Esophagus (tissue), 2 donors: Measurements from ENCODE around the gene CALML3. TPM values are rescaled to one million over a fixed set of nuclear protein-coding genes. Genes with fewer than 3 reads are reported as not detected.

Source experiments
- H3K27ac ChIP-seq, 2 donors: one replicate each; pipeline ENCODE4 v1.5.1; 2013; ENCODE audit warnings: low read depth in 2 of 2, mild to moderate bottlenecking in 2 of 2, inconsistent platforms in 1 of 2, low read length in 1 of 2, moderate library complexity in 1 of 2
- H3K27me3 ChIP-seq, 2 donors: one replicate each; pipeline ENCODE4 v1.6.1; 2013; ENCODE audit warnings: low read length in 2 of 2, control low read depth in 1 of 2, mild to moderate bottlenecking in 1 of 2; ENCODE audit not compliant: insufficient read depth in 2 of 2, control insufficient read depth in 1 of 2
- H3K36me3 ChIP-seq, 2 donors: one replicate each; pipeline ENCODE4 v1.6.1; 2013; ENCODE audit warnings: low read length in 1 of 2; ENCODE audit not compliant: control insufficient read depth in 2 of 2, insufficient read depth in 2 of 2
- H3K4me1 ChIP-seq, 2 donors: one replicate each; pipeline ENCODE4 v1.6.1; 2013; ENCODE audit warnings: low read length in 1 of 2; ENCODE audit not compliant: control insufficient read depth in 2 of 2, insufficient read depth in 2 of 2
- H3K4me3 ChIP-seq, 2 donors: one replicate each; pipeline ENCODE4 v1.5.1; 2013; ENCODE audit warnings: low read length in 2 of 2, mild to moderate bottlenecking in 2 of 2, low read depth in 1 of 2, moderate library complexity in 1 of 2
- H3K9me3 ChIP-seq, 2 donors: one replicate each; pipeline ENCODE4 v1.6.1; 2013; ENCODE audit warnings: mild to moderate bottlenecking in 2 of 2, low read depth in 1 of 2, low read length in 1 of 2, moderate library complexity in 1 of 2; ENCODE audit not compliant: control insufficient read depth in 2 of 2, insufficient read depth in 1 of 2
- WGBS, 2 donors: extraction: QIAGEN DNeasy Blood & Tissue Kit; methylation state at CpG; one replicate each; pipeline ENCODE4 v1.1.7; 2013; 5-methylcytosine and 5-hydroxymethylcytosine counted together
- polyA plus RNA-seq, 2 donors: library from polyadenylated mRNA; stranded (reverse); fragments of 200-250 nt; gene quantifications; one replicate each; pipeline ENCODE4 v1.2.3, GENCODE V29; 2013
- donor health status: healthy with polysubstance abuse.
- donor health status: Bipolar disorder and iron deficiency.

Gene CALML3
- polyA plus RNA-seq, 2 donors = 224 to 330 TPM

DNA sequence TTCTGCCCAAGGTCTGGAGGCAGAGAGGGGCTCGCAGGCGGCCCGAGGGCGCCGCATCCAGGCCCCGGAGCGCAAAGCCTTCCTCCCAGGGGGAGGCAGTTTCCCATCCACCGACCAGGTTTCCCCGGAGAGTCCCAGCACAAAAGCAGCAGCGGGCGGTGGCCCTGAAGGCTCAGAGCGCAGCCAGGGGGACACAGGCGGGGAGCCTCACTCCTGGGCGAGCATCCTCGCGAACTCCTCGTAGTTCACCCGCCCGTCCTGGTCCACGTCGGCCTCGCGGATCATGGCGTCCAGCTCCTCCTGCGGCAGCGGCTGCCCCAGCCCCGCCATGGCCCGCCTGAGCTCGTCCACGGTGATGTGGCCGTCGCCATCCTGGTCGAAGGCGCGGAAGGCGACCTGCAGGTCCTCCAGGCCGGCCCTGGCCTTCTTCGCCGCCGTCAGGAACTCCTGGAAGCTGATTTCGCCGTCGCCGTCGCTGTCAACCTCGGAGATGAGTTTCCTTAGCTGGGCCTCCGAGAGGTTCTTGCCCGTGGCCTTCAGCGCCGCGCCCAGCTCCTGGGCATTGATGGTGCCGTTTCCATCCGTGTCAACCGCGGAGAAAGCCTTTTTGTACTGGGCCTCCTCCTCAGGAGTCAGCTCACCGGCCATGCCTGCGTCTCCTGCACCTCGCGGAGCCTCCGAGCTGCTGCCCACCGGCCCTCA lies 25.8 kb upstream of the CALML3 start:
- no peaks in the 10 kb centered on the region for H3K9me3 ChIP-seq
- no peaks in the 10 kb centered on the region for H3K36me3 ChIP-seq
- 92% methylated on average over 61 of the region's 61 CpGs for WGBS, 2 donors
- H3K4me1 ChIP-seq = peaks cover 15 to 49% of the 10 kb centered on the region in 2 donors
- H3K27me3 ChIP-seq = no peaks in the 10 kb centered on the region
- H3K27ac ChIP-seq = no peak overlapping the region
- H3K4me3 ChIP-seq = peak overlapping the region in 1 of 2 donors; percentile 13

GRCh38 chr10:5499493-5500140 lies 25.1 kb upstream of the CALML3 start, which contains the start of gene CALML5:
TSS of gene CALML5 (minus strand) at chr10:5499570. CDS start at chr10:5499438, 132 bp downstream.
- Histone ChIP-seq H3K4me3 (peak within 1 kb of the TSS in 1 of 2 donors; percentile 13), H3K27ac (no peak within 1 kb of the TSS), H3K27me3 (no peaks in the 10 kb centered on the region), H3K36me3 (no peaks in the 10 kb centered on the region), H3K9me3 (no peaks in the 10 kb centered on the region), H3K4me1 (peaks cover 16 to 54% of the 10 kb centered on the region in 2 donors)
- 57 to 65% methylated on average over 10 of the region's 10 CpGs for WGBS, 2 donors

GRCh38 chr10:5500162-5500670 lies 24.5 kb upstream of the CALML3 start:
- Histone ChIP-seq H3K4me3 (no peak overlapping the region), H3K27ac (no peak overlapping the region), H3K9me3 (no peaks in the 10 kb centered on the region), H3K36me3 (no peaks in the 10 kb centered on the region), H3K4me1 (peaks cover 18 to 56% of the 10 kb centered on the region in 2 donors), H3K27me3 (no peaks in the 10 kb centered on the region)
- 88 to 92% methylated on average over 7 of the region's 7 CpGs for WGBS, 2 donors

GRCh38 chr10:5500910-5501309 lies 23.9 kb upstream of the CALML3 start:
- Histone ChIP-seq H3K27me3 (no peaks in the 10 kb centered on the region), H3K9me3 (no peaks in the 10 kb centered on the region), H3K4me3 (no peak overlapping the region), H3K4me1 (peaks cover 18 to 58% of the 10 kb centered on the region in 2 donors), H3K36me3 (no peaks in the 10 kb centered on the region), H3K27ac (peak overlapping the region in 1 of 2 donors; percentile 50)
- 88% methylated on average over 5 of the region's 5 CpGs for WGBS, 2 donors

DNA sequence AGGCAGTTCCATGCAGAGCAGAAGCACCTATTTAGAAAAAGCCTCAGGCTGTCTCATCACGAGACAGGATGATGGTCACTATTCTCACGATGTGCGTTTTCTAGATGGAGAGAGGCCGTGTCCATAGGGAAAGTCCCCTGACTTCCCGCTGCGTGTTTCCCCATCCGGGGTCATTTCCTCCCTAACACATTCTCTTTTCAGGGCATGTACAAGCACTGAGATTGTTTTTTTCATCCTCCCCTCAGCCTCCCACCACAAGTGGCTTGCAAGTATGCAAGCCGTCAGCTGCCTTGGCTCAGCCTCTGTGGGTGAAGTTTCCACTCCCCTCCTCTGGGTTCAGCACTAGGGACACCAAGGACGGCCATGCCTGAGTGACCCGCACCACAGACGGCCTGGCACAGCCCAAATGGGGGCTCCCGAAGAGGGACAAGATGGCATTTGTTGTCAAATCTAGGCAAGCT lies 22.7 kb upstream of the CALML3 start:
- peak overlapping the region; percentile 20 to 25 for H3K27ac ChIP-seq
- 66 to 71% methylated on average over 12 of the region's 12 CpGs for WGBS, 2 donors

GRCh38 chr10:5502571-5503476 lies 21.9 kb upstream of the CALML3 start:
- peaks cover 29 to 68% of the 10 kb centered on the region in 2 donors for H3K4me1 ChIP-seq
- WGBS, 2 donors = 68 to 72% methylated on average over 13 to 14 of the region's 14 CpGs
- no peaks in the 10 kb centered on the region for H3K36me3 ChIP-seq
- no peaks in the 10 kb centered on the region for H3K9me3 ChIP-seq
- H3K27me3 ChIP-seq = no peaks in the 10 kb centered on the region
- no peak overlapping the region for H3K4me3 ChIP-seq
- peak overlapping the region; percentile 25 to 80 for H3K27ac ChIP-seq

More for the DNA sequence above, 22.7 kb upstream of the CALML3 start:
- no peaks in the 10 kb centered on the region for H3K9me3 ChIP-seq
- no peak overlapping the region for H3K4me3 ChIP-seq
- H3K4me1 ChIP-seq = peaks cover 25 to 66% of the 10 kb centered on the region in 2 donors
- no peaks in the 10 kb centered on the region for H3K27me3 ChIP-seq
- no peaks in the 10 kb centered on the region for H3K36me3 ChIP-seq

- peak overlapping the region; percentile 76 to 89 for H3K27ac ChIP-seq
These were observed 21.3 kb upstream of the CALML3 start for GRCh38 chr10:5503477-5503835.

DNA sequence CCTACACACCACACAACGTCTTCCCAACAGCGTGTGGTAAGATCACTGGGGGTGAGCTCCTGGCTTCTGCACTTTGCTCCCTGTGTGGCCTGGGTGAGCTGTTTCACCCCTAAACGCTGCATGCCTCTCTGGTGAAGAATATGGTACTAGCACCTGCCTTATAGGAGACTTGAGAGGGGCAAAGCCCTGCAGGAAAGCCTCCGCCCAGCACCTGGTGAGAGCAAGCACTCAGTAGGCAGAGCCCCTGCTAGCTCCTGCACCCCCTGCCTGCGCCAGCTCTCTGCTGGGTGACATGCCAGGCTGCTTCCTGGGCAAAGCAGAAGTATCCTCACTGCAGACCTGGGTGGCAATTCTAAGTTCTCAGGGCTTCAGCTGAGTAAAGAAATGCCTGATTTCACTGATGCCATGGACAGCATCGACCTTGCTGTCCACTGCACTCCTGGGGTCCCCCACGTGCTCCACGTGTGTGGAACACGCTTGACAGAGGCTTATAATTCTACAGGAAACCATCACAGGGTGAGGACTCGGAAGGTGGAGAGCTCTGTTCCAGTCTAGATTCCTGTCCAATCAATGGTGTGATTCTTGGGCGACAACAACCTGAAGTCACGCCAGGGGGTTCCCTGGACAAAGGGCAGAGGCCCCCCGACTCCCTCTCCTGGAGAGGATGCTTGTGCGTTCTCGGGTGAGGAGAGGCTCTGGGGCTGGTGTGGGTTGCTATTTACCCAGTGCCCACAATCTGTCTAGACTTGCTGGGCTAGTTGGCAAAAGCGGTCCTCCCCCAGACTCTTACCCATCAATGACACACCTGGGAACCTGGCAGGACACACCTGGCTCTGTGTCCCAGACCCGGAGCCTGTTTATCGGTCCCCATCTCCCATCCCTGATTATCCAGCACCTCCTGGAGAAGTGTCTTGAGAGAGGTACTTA lies 20.4 kb upstream of the CALML3 start:
- peak overlapping the region; percentile 76 to 89 for H3K27ac ChIP-seq
- 54 to 55% methylated on average over 18 of the region's 18 CpGs for WGBS, 2 donors
- no peaks in the 10 kb centered on the region for H3K36me3 ChIP-seq
- peaks cover 23 to 67% of the 10 kb centered on the region in 2 donors for H3K4me1 ChIP-seq
- no peaks in the 10 kb centered on the region for H3K9me3 ChIP-seq
- no peak overlapping the region for H3K4me3 ChIP-seq
- no peaks in the 10 kb centered on the region for H3K27me3 ChIP-seq

More at GRCh38 chr10:5503477-5503835, 21.3 kb upstream of the CALML3 start:
- Histone ChIP-seq H3K4me3 (no peak overlapping the region), H3K4me1 (peaks cover 29 to 69% of the 10 kb centered on the region in 2 donors), H3K9me3 (no peaks in the 10 kb centered on the region), H3K36me3 (no peaks in the 10 kb centered on the region), H3K27me3 (no peaks in the 10 kb centered on the region)
- 47 to 50% methylated on average over 3 of the region's 3 CpGs for WGBS, 2 donors
